SK-N-MC (cell line): Measurements from ENCODE around the gene ATOX1.

Experiments used
- EZH2 ChIP-seq: fragments of 200-600 bp; sonication (generic); IDR thresholded peaks from one replicate; pipeline ENCODE4 v1.6.1; 2017; ENCODE audit warnings: antibody characterized with exemption
- FOXP2 ChIP-seq: optimal IDR thresholded peaks from 2 replicates; pipeline ENCODE3; 2011; ENCODE audit warnings: mild to moderate bottlenecking, moderate library complexity; ENCODE audit not compliant: insufficient read depth; ENCODE audit errors: extremely low read length, control extremely low read depth
- POLR2AphosphoS5 ChIP-seq: IDR thresholded peaks from 2 replicates; pipeline ENCODE4 v1.6.1; 2012; ENCODE audit warnings: mild to moderate bottlenecking, low read depth, low read length, borderline replicate concordance

DNA sequence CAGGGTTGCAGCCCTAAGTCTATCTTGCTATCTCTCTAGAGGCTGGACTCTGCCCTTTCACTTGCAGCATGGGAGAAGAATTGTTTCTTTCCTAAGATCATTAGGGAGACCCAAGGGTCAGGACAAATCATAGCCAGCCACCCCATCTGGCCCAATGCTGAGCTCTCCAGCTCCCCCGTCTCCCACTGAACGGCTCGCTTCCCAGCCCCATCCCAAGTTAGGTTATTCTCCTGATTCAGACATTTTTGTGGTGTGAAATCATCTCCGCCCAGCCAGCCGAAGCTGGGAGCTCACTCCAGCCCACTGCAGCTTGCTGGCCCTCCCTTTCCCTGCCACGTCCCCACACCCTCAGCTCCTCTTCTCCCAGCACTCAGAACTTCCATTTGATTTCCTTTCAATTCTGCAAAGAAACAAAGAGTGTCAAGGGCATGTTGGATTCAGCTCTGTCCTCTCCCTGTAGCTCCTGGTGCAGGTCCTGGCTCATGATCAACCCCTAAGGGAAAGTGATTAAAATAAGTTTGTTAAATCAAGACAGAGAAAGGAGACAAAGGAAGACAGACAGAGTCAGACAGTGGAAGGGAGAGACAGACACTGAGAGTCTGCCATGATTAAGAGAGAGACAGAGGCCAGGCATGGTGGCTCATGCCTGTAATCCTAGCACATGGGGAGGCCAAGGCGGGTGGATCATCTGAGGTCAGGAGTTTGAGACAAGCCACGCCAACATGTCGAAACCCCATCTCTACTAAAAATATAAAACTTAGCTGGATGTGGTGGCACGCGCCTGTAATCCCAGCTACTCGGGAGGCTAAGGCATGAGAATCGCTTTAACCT is 59.1 kb downstream of the ATOX1 start:
- TF ChIP-seq POLR2AphosphoS5, result no peak
- TF ChIP-seq EZH2, result no peak
- TF ChIP-seq FOXP2, result no peak
